Activated CD8-positive, alpha-beta T cell treated with anti-CD3 and anti-CD28 coated beads, Interleukin-2, amount 10 ng/mL, durations not matched to agents 7 days and 5 days (primary cell): ENCODE data around the gene HDDC3. TPM values are rescaled to one million over a fixed set of nuclear protein-coding genes. Genes with fewer than 3 reads are reported as not detected.

Experiments used
- ATAC-seq: fragments of 150-1000 bp; cut with Tn5 transposase; one replicate; pipeline ENCODE4 v1.10.0; 2021; ENCODE audit warnings: moderate library complexity
- CTCF ChIA-PET: fragments of 350-600 bp; sonication (Branson Sonifier 250); formaldehyde crosslinking; loops from one replicate; lab custom pipeline; 2021; ENCODE audit warnings: antibody characterized with exemption; lab: Charles Lee
- POLR2A ChIA-PET: fragments of 350-600 bp; sonication (Branson Sonifier 250); formaldehyde crosslinking; loops from one replicate; lab custom pipeline; 2021; ENCODE audit warnings: antibody characterized with exemption; lab: Charles Lee
- DNase-seq: peaks from one replicate; pipeline ENCODE4 v3.0.0-alpha.2; 2020
- H3K27ac Mint-ChIP-seq: one replicate; pipeline ENCODE4 v1.8.0; 2021; ENCODE audit warnings: mild to moderate bottlenecking, mixed read lengths
- H3K27me3 Mint-ChIP-seq: one replicate; pipeline ENCODE4 v1.8.0; 2021; ENCODE audit warnings: low read depth, mixed read lengths
- H3K36me3 Mint-ChIP-seq: one replicate; pipeline ENCODE4 v1.8.0; 2021; ENCODE audit warnings: low read depth, mixed read lengths
- H3K4me1 Mint-ChIP-seq: one replicate; pipeline ENCODE4 v1.8.0; 2021; ENCODE audit warnings: low read depth, mixed read lengths
- H3K4me3 Mint-ChIP-seq: one replicate; pipeline ENCODE4 v1.8.0; 2021; ENCODE audit warnings: mild to moderate bottlenecking, mixed read lengths
- H3K9me3 Mint-ChIP-seq: one replicate; pipeline ENCODE4 v1.8.0; 2022; ENCODE audit warnings: mixed read lengths; ENCODE audit not compliant: insufficient read depth
- total RNA-seq, 2 experiments: library from RNA; stranded (reverse); gene quantifications; one replicate each; pipeline ENCODE4 v1.2.3, GENCODE V29; 2021

Gene HDDC3
- total RNA-seq, 2 experiments from 2014 or later: 23.8 to 26.9 TPM

- Mint-ChIP-seq H3K27me3 (no peaks in the 10 kb centered on the region), H3K36me3 (peaks cover 62% of the 10 kb centered on the region), H3K9me3 (no peaks in the 10 kb centered on the region), H3K27ac (no peak overlapping the region), H3K4me3 (no peak overlapping the region), H3K4me1 (no peaks in the 10 kb centered on the region)
- ChIA-PET CTCF (interaction anchor here (2.6 to 5.4 kb wide), 2 partner anchors 9 to 14 kb away, joined by 18 to 45 read pairs; partner anchors contain the start of genes HDDC3 and UNC45A), POLR2A (interaction anchor here (1.2 to 2.0 kb wide), 3 partner anchors 9 to 14 kb away, joined by 3 to 8 read pairs (median 5); partner anchors contain the start of gene RCCD1)
- ATAC-seq (no peak), DNase-seq (no peak)
Observed at GRCh38 chr15:90942354-90943120, 10.2 kb upstream of the HDDC3 start.

GRCh38 chr15:90941038-90941437 lies 8.7 kb upstream of the HDDC3 start:
- Mint-ChIP-seq H3K4me1 (peaks cover 10% of the 10 kb centered on the region), H3K27me3 (no peaks in the 10 kb centered on the region), H3K27ac (no peak overlapping the region), H3K9me3 (no peaks in the 10 kb centered on the region), H3K36me3 (peaks cover 62% of the 10 kb centered on the region), H3K4me3 (no peak overlapping the region)
- ATAC-seq (no peak), DNase-seq (no peak)
- ChIA-PET CTCF (interaction anchor here (5.4 kb wide), 1 partner anchor 8 kb away, joined by 45 read pairs; the partner anchor contains the start of genes HDDC3 and UNC45A), POLR2A (no interaction called here)

DNA sequence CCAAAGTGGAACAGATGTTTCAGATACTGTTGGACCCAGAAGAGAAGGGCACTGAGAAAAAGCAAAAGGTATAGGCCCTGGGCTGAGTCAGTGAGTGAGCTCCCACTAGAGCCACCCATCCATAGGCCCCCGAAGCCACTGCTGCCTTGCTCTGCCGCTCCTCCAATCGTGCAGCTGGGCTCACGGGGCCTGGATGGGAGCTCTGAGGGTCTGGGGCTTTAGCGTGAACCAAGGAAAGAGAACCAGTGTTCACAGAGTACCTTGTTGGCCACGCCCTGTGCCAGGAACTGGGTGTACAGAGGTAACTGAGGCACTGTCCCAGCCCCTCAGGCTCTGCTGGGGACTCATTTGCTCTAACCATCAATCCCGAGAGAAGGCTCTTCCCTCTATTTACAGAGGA lies 7.4 kb upstream of the HDDC3 start:
- H3K9me3 Mint-ChIP-seq: no peaks in the 10 kb centered on the region
- H3K4me3 Mint-ChIP-seq: no peak overlapping the region
- DNase-seq (no peak), ATAC-seq (no peak)
- CTCF ChIA-PET: interaction anchor here (1.1 to 5.4 kb wide), 2 partner anchors 6 to 8 kb away, joined by 3 to 45 read pairs; partner anchors contain the start of genes HDDC3 and UNC45A
- peaks cover 15% of the 10 kb centered on the region for H3K4me1 Mint-ChIP-seq
- no peak overlapping the region for H3K27ac Mint-ChIP-seq
- H3K36me3 Mint-ChIP-seq: peaks cover 59% of the 10 kb centered on the region
- POLR2A ChIA-PET: interaction anchor here (1.0 to 1.1 kb wide), 2 partner anchors 9 to 15 kb away, joined by 3 to 5 read pairs; partner anchors contain the start of gene RCCD1
- no peaks in the 10 kb centered on the region for H3K27me3 Mint-ChIP-seq

DNA sequence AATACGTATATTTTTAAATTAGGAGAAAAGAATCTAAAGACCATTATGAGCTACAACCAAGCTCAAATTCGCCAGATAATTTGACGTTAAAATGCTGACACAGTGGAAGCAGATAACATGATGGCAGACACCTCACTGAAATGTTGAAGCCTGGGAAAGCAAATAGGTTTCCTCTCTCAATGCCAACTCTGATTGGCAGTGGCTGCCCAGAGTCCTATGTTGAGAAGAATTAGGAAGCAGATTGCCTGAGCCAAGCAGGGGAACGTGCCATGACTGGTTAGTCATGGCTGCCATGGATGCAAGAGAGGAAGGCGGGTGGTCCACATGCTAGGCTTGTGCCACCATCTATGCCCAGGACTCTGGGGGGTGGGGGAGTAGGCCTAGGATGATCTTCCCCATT lies 5.9 kb upstream of the HDDC3 start:
- Mint-ChIP-seq H3K36me3 (peaks cover 52% of the 10 kb centered on the region), H3K9me3 (no peaks in the 10 kb centered on the region), H3K4me1 (peaks cover 30% of the 10 kb centered on the region), H3K27me3 (no peaks in the 10 kb centered on the region), H3K27ac (peak overlapping the region; percentile 20), H3K4me3 (no peak overlapping the region)
- no peak for DNase-seq
- ATAC-seq: no peak
- ChIA-PET CTCF (interaction anchor here (8.2 kb wide), 1 partner anchor 17 kb away, joined by 154 read pairs; the partner anchor contains the start of gene RCCD1), POLR2A (interaction anchor here (9.9 kb wide), 1 partner anchor 17 kb away, joined by 93 read pairs; the partner anchor contains the start of gene RCCD1)

DNA sequence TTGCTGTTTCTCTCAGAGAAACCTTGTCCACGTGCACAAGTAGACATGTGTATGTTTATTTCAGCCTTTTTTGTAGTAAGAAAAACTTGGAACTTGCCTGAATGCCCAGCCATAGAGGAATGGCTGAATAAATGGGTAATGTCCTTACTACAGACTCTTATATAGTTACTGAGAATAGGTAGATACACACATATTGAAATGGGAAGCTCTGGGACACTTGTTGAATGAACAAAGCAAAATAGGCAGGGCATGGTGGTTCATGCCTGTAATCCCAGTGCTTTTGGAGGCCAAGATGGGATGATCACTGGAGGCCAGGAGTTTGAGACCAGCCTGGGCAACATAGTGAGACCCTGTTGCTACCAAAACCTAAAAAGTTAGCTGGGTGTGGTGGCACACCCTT lies 4.5 kb upstream of the HDDC3 start:
- H3K36me3 Mint-ChIP-seq: peaks cover 38% of the 10 kb centered on the region
- no peaks in the 10 kb centered on the region for H3K9me3 Mint-ChIP-seq
- CTCF ChIA-PET: interaction anchor here (0.7 to 8.2 kb wide), 5 partner anchors 14 to 336 kb away, joined by 3 to 154 read pairs (median 3); partner anchors contain the start of gene RCCD1
- POLR2A ChIA-PET: interaction anchor here (9.9 kb wide), 1 partner anchor 18 kb away, joined by 93 read pairs; the partner anchor contains the start of gene RCCD1
- peak overlapping the region; percentile 95 for H3K27ac Mint-ChIP-seq
- H3K27me3 Mint-ChIP-seq: no peaks in the 10 kb centered on the region
- H3K4me3 Mint-ChIP-seq: peak overlapping the region; percentile 85
- ATAC-seq: no peak
- peaks cover 39% of the 10 kb centered on the region for H3K4me1 Mint-ChIP-seq
- DNase-seq: no peak

GRCh38 chr15:90934949-90935751 lies 2.8 kb upstream of the HDDC3 start, which contains the start of gene UNC45A:
Gene UNC45A, plus strand, starts transcription at chr15:90935285. Its CDS starts 40 bp downstream, at chr15:90935325.
- ATAC-seq: peak; percentile 79
- peaks cover 53% of the 10 kb centered on the region for H3K4me1 Mint-ChIP-seq
- H3K4me3 Mint-ChIP-seq: peak within 1 kb of the TSS; percentile 85
- H3K27ac Mint-ChIP-seq: peak within 1 kb of the TSS; percentile 95
- peak; percentile 97 for DNase-seq
- CTCF ChIA-PET: interaction anchor here (0.5 to 11.4 kb wide), 33 partner anchors 7 to 642 kb away, joined by 3 to 328 read pairs (median 4); partner anchors contain the start of genes BLM, IQGAP1, MAN2A2 and RCCD1
- no peaks in the 10 kb centered on the region for H3K9me3 Mint-ChIP-seq
- peaks cover 37% of the 10 kb centered on the region for H3K36me3 Mint-ChIP-seq
- POLR2A ChIA-PET: interaction anchor here (0.6 to 9.9 kb wide), 15 partner anchors 20 to 620 kb away, joined by 3 to 110 read pairs (median 3); partner anchors contain the start of genes BLM, MAN2A2, RCCD1 and VPS33B
- H3K27me3 Mint-ChIP-seq: no peaks in the 10 kb centered on the region

DNA sequence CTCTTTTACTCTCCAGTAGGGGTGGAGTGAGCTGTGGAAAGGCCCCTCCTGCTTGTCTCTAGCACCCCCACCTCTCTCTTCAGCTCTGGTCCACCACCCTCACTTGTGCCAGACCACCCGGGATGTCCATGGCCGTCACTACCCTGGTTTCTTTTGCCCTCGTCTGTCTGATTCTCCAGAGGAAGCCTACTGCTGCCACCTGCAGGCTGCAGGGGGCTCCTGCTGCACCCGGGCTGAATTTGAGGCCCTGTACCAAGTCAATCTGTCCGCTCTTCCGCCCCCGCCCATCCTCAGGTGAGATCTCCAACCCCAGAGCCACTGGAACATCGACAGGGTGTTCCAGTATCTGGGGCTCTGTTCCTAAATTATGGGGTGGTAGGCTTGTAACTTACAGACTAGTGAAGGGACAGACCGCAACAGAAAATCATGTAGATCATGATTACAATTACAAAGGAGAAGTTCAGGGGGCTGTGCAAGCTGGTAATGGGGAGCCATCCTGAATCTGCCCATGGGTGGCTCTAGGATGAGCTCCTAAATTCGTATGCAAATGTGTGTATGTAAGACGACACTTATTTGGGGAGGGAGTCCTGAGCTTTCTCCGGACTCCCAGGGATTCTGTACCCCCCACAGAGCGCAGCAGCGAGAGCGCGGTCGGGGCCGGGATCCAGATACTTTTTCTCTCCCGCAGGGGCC lies 2.1 kb upstream of the HDDC3 start:
- no peaks in the 10 kb centered on the region for H3K27me3 Mint-ChIP-seq
- peaks cover 57% of the 10 kb centered on the region for H3K4me1 Mint-ChIP-seq
- peak; percentile 35 for ATAC-seq
- peaks cover 33% of the 10 kb centered on the region for H3K36me3 Mint-ChIP-seq
- H3K9me3 Mint-ChIP-seq: no peaks in the 10 kb centered on the region
- ChIA-PET POLR2A (interaction anchor here (0.6 to 9.9 kb wide), 11 partner anchors 20 to 558 kb away, joined by 3 to 110 read pairs (median 4); partner anchors contain the start of genes MAN2A2 and RCCD1), CTCF (interaction anchor here (0.5 to 11.4 kb wide), 44 partner anchors 8 to 641 kb away, joined by 3 to 328 read pairs (median 4); partner anchors contain the start of genes BLM, IQGAP1, MAN2A2 and RCCD1)
- peak overlapping the region; percentile 95 for H3K27ac Mint-ChIP-seq
- peak overlapping the region; percentile 85 for H3K4me3 Mint-ChIP-seq
- peak; percentile 94 for DNase-seq

DNA sequence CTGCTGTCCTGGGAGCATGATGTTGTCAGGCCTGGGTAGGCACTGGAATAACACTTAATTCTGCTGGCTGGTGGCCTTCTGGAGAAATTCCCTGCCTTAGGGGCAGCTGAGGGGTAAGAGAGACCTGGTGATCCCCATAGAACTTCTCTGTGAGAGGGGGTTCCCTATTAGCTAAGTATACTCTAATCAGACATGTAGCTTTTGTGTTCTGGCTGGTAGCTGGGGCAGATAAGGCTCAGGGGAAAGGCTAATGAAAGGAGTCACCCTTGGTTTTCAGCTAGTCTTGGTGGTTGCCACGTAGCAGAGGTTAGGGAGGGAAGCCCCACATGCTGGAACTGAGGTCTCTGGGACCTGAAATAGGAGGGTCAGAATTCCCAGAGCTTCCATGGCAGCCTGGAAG lies 952 bp upstream of the HDDC3 start:
- peaks cover 31% of the 10 kb centered on the region for H3K36me3 Mint-ChIP-seq
- peaks cover 62% of the 10 kb centered on the region for H3K4me1 Mint-ChIP-seq
- H3K9me3 Mint-ChIP-seq: no peaks in the 10 kb centered on the region
- POLR2A ChIA-PET: interaction anchor here (0.9 to 9.9 kb wide), 6 partner anchors 22 to 247 kb away, joined by 3 to 110 read pairs (median 12); partner anchors contain the start of genes BLM, MAN2A2 and RCCD1
- H3K4me3 Mint-ChIP-seq: peak overlapping the region; percentile 97
- CTCF ChIA-PET: interaction anchor here (0.9 to 11.4 kb wide), 39 partner anchors 8 to 834 kb away, joined by 3 to 328 read pairs (median 7); partner anchors contain the start of genes BLM, FES, MAN2A2 and RCCD1
- no peaks in the 10 kb centered on the region for H3K27me3 Mint-ChIP-seq
- ATAC-seq (no peak), DNase-seq (no peak)
- H3K27ac Mint-ChIP-seq: peak overlapping the region; percentile 57

- Mint-ChIP-seq H3K4me3 (peak overlapping the region; percentile 97), H3K27ac (peak overlapping the region; percentile 99), H3K36me3 (peaks cover 30% of the 10 kb centered on the region), H3K4me1 (peaks cover 64% of the 10 kb centered on the region), H3K9me3 (no peaks in the 10 kb centered on the region), H3K27me3 (no peaks in the 10 kb centered on the region)
- ATAC-seq (no peak), DNase-seq (no peak)
- ChIA-PET POLR2A (interaction anchor here (0.5 to 9.9 kb wide), 12 partner anchors 15 to 699 kb away, joined by 3 to 110 read pairs (median 3); partner anchors contain the start of genes BLM, CIB1, GDPGP1 and MAN2A2), CTCF (interaction anchor here (0.7 to 11.4 kb wide), 54 partner anchors 10 to 833 kb away, joined by 3 to 328 read pairs (median 5); partner anchors contain the start of genes BLM, FES, MAN2A2 and RCCD1)
Observed at GRCh38 chr15:90932660-90932991, 277 bp upstream of the HDDC3 start.

DNA sequence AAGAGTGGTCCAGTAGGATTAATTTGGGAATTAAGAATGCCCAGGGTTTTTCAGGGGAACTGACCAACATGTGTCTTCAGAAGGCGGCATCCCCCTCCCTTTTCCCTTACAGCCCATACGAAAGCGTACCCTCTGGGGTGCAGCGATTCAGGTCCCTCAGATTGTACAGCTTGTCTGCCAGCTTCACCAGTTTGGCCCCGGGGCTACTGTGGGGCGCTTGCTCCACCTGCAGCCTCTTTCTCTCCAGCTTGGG lies 848 bp downstream of the HDDC3 start:
- H3K4me1 Mint-ChIP-seq: peaks cover 58% of the 10 kb centered on the region

More for the DNA sequence above, 848 bp downstream of the HDDC3 start:
- no peaks in the 10 kb centered on the region for H3K9me3 Mint-ChIP-seq
- ChIA-PET CTCF (interaction anchor here (0.7 to 11.4 kb wide), 50 partner anchors 8 to 832 kb away, joined by 3 to 328 read pairs (median 5); partner anchors contain the start of genes BLM, FES, MAN2A2 and PRC1), POLR2A (interaction anchor here (0.5 to 9.9 kb wide), 16 partner anchors 12 to 696 kb away, joined by 3 to 110 read pairs (median 3); partner anchors contain the start of genes BLM, FURIN, IQGAP1 and MAN2A2)
- peak overlapping the region; percentile 97 for H3K4me3 Mint-ChIP-seq
- H3K27ac Mint-ChIP-seq: peak overlapping the region; percentile 99
- peaks cover 27% of the 10 kb centered on the region for H3K36me3 Mint-ChIP-seq
- no peak for ATAC-seq
- no peaks in the 10 kb centered on the region for H3K27me3 Mint-ChIP-seq
- DNase-seq: no peak
